ENCODE results near the gene FGGY.

FGGY gene

DNA sequence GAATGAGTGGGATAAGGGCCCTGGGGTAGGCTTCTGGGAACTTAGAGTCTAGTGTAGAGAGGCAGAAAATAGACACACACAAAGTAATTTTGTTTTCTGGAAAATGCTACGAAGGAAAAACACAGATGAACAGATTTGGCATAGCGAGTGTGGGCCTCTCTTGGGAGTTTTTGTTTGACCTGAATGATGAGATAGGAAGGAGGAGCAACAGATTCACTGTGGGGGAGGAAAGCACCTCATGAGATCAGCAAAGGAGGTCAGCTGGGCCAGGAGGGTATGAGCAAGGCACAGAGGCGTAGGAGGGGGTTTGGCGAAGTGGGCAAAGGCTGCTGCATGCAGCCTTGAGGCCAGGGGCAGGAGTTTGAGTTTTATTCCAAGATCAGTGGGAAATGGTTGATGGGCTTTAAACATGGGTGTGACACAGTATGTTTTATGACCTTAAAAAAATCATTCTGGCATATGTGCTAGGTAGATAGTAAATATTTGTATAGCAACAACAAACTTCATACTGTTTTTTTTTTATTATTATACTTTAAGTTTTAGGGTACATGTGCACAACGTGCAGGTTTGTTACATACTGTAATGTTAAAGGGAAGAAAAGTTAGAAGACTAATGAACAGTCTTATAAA lies 57.9 kb downstream of the FGGY start:
- DNase-seq, result no peak

DNA sequence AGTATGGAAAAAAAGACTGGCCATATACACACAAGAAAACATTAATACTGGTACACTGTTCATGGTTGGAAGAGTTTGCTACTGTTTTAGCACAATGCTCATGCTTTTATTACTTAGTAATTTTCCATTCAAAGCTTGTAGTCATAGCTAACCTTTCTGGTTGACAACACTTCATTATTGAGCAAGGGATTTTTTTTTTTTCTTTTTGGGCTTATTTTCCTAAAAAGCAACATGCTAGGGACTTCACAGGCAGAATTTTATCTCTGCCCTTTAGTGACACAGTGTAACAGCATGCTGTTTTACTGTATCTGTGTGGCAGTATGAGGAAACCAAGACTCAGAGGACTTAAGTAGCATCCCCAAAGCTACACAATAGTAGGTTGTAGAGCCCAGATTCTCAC lies 58.5 kb downstream of the FGGY start:
- no peak for DNase-seq

DNA sequence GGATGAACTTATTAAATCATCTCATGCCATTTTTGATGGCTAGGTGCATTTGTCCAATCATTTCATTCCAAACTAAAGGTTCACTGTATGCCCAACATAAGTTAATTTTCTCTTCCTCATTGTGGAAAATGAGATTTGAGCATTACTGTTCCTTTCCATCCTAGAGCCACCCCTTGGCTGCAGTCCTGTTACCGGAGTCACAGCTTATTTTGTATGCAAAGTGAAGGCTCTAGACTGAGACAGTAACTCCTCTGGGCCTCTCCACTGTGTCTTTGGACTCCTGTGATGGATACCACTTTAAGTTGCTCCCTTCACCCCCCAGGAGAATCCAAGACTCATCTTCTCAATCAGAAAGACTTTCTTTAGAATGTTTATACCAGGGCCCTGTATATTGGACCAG lies 59.7 kb downstream of the FGGY start:
- DNase-seq, result no peak

DNA sequence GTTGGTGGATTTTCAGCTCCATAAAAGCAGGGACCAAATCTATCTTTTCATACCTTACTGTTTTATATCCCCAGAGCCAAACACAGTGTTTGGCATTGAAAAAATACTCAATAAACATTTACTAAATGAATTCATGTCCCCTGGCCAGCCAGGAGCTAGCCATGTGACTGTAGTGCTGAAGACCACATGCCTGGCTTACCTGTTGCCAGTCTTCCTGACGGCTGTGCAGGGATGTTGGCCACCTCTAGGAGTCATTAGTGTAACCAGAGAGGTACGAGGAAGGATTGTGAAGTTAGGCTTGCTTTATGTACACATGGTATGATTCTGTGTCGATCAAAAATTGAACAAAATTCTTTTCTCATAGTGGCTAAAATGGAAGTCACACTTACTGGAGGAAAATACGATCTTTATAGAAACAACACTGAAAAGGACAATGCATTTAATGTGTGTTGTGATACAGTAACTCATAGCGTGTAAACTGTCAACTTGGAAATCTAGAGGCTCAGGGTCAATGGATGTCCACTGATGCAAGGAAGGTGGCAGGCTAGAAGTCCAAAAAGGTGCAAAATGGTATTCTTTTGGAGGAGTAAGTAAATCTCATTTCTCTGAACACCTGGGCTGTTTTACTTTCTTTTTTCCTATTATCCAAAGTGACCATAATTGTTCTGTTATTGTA lies 60.9 kb downstream of the FGGY start:
- DNase-seq, result no peak

DNA sequence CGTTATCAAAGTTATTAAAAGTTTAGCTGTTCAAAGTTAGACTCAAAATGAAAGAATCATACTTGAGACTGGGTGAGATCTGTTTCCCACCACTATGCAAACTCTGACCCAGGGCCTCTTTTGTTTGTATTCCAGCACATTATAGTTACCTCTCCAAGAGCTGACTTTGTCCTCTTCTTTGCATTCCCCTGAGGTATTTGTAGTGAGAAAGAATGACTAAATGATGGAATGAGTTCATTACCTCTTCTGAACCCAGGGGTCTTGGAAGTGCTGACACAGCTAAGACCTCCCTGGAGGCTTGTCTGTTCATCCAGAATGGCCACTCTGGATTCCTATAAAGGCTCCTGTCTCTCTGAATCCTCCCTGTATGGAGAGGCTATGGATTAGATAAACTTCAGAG lies 62.4 kb downstream of the FGGY start:
- no peak for DNase-seq

DNA sequence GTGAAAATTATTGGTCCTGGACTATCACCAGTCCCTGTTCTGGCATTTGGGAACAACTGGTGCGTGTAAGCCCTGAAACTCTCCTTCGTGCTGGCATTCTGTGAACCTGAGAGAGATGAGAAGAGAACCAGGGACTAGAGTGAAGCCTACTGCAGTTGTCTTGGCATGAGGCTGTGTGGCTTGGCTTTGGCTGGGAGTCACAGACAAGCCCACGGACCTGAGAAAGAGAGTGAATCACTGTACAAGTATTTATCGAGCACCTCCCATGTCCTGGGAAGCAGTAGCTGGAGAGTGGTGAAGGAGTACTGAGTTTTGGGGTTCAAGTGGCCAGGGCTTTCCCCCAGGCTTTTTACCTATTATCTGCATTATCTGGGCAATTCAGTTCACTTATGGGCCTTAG lies 63.3 kb downstream of the FGGY start:
- no peak for DNase-seq

DNA sequence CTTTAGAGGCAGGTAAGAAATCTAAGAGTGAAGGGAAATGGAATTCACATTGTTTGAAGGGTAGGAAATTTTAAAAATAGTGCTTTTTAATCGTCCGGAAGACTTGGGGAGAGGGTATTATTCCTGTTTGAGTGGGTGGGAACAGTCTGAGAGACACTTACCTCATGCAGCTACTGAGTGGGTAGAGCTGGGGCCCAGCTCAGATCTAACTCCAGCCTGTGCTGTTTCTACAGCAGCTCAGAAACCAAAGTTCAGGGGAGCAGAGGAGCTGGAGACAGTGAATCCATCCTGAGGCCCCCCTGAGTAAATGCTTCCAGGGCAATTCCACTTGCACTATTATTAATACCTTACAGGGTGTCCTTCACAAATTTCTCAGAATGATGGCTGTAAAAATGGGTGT lies 63.8 kb downstream of the FGGY start:
- no peak for DNase-seq

DNA sequence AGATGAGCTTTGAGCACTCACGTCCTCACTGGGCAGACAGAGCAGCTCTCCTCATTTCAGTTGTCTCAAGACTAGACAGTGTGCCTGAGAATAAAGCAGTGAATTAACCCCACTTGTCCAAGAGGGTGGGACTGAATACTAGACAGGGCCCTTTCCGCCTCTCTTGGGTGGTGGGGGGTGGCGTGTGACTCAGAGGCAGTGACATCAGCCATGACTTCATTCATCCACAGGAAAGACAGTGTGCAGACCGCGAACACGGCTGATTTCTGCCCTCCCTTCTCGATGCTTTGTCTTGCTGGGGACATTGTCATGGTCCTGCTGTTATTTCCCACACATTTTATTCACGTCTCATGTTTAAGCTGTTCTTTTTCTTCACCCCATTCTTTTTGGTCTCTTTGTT lies 64.9 kb downstream of the FGGY start:
- no peak for DNase-seq

DNA sequence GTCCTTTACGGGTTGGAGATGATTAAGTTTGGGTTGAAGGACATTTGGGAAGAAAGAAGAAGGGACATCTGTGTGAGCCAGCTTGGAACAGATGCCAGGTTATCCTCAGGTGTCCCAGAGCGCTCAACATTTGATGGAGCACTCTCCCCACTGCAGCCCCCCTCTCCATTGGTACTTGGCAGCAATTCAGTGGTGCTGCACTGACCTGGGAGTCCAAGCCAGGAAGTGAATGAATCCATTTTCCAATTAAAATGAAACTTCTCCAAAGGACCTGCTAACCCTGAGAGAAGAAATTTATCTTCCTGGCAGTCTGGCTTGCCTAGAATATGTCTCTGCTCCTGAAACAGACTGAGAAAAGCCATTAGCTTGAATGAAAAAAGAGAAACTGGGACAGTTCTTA lies 67.1 kb downstream of the FGGY start:
- no peak for DNase-seq

DNA sequence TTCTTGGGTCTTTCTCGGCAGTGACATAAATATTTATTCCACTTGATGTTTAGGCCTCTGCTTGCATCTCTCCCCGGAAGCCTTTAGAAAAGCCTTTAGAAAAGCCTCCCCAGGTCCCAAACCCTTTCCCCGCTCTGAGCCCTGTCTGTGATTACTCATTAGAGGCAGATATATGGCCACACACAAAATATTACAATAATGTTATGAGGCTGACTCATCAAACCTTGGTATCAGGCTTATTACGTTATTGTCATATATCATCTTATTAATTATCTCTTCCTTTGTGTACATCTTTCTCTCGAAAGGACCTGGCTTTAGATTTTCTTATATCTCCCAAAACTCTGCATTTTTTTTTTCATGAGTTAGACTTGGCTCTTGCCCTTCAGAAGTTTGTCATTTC lies 69.5 kb downstream of the FGGY start:
- no peak for DNase-seq

DNA sequence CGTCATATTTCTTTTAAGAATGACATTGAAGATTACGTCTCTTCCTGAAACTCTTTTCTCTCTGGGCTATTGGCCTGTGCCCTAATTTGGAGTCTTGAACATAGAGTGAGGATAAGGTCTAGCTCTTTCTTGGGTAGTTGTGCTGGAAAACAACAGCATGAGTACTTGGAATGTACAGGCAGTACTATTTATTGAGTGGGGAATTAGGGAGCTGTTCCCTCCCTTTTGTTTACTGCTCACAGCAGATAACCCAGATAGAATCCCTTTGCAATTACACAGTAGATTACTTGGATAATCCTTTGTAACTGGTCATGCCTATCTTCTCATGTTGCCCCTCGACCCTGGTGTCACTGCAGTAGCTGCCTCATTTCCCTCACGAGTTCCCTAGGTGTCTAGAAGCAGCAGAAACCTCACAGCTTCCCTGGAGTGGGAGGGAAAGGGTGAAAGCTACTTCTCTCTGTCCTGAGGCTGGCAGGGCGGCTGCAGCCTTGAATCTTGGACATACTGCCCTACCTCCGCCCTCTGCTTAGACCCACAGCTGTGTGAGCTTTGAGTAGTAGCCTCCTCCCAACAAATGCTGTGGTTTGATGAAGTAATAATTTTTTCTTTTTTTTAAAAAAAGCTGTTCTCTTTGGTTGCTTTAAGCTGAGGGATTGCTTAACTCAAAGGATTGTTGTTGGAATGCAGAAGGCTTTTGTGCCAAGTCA lies 70.6 kb downstream of the FGGY start:
- no peak for DNase-seq

DNA sequence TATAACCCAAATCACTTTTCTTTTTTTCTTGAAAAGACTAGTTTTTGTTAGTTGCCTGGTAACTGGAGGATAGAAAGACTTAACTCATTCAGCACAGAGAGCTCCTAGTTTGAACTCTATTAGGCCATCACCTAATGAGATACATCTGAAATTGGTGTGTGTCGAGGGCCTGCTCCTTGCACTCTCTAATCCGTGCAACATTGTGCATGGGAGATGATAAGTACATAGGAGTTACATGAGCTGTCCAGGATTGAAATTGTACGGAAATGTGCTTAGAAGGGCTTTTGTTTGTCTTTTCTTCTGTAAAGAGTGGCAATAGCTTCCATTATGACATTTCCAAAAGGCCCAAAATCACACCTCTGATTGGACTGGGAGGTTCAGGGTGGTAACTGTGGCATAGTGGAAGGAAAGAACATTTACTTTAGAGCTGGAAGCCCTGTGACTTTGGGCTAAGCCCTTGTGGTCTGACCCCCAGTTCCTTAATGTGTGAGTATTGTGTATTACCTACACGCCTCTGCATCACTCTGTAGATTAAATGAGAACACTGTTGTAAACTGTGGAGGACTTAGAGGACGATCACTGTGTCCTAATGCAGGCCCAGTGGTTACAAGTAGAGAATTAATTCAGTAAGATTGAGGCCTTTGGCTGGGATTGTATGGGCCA lies 71.2 kb downstream of the FGGY start:
- no peak for DNase-seq

DNA sequence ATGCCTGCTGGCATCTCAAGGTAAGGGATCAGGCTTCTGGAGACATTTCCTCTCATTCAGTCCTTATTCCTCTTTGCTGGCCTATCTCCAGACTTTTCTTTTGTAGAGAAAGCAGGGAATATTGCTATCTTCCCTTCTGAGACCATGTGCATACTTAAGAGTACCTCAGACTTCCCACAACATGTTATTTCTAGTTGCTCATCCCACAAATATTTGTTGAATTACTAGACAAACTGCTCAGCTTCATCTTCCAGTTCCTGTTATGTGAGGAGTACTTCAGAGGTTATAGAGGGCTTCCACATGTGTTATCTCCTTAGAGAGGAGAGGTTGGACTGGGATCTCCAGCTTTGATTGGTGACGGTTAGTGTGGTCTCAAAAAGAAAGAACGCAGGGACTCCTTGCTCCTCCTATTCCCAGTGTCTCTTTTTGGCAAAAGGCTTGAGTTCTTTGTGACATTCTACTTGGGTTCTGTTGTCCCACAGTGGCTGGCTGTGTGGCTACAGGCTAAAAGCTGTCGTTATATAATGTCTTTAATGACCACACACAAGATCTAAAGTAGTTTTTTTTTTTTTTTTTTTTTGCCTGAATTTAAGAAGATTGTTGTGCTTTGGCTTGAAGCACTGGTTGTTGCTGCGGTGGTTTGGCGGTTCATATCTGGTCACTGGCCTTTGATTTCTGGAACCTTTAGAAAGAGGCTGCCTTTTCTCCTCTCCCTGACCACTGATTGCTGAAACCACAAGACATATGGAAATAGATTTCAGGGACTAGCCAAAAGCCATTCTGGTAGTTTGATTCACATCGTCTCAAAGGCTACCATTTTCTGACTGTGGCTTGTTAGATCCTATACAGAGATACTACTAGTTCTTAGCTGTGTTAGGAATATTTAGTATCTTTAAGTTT lies 78.7 kb downstream of the FGGY start:
- no peak for DNase-seq

DNA sequence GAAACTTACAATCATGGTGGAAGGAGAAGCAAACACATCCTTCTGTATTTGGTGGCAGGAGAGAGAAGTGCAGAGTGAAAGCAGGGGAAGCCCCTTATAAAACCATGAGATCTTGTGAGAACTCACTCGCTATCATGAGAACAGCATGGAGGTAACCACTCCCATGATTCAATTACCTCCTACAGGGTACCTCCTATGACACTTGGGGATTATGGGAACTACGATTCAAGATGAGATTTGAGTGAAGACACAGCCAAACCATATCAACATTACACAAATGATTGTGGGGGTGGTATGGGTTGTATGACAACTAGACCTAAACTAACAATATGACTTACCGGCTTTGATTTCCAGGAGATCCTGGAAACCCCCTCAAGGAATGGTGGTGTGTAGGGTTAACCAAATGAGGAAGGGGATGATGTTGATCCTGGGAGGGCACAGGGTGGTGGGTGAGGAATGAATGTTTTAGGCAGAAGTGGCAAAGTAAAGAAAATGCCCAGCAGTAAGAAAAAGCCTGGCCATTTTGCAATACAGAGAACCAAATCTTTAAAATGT lies 80.5 kb downstream of the FGGY start:
- DNase-seq, result no peak

DNA sequence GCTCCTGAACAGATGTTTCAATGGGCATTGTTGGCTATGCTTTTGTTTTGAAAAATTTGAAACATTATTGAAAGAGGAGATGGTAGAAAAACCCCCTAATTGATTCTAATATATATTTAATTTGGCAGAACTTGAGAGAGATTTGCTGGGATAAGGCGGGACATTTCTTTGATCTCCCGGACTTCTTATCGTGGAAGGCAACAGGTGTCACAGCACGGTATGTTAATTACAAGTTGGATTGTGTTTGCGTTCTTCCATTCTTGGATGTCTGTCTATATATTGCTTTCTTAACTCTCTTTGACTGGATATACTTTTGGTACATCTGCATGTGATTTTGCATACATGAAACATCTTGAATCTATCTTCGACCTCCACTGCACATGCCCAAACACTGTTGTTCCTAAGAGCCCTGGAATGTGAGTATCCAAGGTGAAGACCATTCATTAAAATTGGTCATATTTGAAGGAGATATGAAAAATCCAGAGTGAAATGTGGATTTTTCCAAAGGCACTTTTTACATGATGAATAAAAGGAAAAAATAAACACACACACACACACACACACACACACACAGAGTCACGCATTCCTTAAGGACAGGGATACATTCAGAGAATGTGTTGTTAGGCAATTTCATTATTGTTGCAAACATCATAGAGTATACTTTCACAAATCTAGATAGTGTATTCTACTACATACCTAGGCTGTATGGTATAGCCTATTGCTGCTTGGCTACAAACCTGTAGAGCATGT lies 81.9 kb downstream of the FGGY start:
- no peak for DNase-seq

DNA sequence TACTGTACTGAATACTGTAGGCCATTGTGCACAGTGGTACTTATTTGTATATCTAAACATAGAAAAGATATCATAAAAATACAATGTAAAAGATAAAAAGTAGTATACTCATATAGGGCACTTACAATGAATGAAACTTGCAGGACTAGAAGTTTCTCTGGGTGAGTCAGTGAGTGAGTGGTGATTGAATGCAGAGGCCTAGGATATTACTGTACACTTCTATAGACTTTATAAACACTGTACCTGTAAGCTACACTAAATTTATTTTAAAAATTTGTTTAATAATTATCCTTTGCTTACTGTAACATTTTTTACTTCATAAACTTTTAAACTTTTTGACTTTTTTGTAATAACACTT lies 82.5 kb downstream of the FGGY start:
- no peak for DNase-seq

DNA sequence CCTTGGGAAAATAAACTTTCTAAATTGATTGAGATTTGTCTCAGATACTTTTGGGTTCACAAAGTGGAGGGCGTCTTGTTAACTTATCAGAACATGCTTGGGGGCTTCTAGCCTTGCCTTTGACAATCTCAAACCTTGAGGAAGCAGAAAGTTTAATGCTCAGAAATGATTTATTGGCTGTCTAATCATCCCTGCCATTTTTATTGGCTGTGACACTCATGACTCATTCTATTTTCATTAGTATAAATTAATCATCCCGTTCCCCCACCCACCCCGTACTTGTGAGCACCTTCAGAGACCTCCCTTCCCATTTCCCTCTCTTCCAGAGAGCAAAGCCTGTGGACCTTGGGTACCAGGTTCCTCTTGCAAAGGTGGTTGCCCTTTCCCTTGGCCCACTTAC lies 87.1 kb downstream of the FGGY start:
- DNase-seq, result no peak

DNA sequence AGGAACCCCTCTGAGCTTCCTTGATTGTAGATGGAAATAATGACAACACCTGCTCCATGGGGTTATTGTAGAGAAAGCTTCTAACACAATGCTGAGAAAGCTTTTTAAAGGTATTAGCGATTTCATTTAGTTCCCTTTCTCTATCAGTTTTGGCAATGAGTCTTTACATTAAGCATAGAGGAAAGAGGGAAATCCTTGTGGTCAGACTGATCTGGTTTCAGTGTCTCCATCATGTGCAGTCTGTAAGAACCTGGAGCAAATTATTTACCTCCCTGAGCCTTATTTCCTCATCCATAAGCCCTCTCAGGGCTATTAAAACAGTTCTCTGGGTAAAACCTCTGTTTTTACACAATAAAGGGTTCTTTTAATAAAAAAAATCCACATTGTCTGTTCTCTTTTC lies 87.5 kb downstream of the FGGY start:
- no peak for DNase-seq

DNA sequence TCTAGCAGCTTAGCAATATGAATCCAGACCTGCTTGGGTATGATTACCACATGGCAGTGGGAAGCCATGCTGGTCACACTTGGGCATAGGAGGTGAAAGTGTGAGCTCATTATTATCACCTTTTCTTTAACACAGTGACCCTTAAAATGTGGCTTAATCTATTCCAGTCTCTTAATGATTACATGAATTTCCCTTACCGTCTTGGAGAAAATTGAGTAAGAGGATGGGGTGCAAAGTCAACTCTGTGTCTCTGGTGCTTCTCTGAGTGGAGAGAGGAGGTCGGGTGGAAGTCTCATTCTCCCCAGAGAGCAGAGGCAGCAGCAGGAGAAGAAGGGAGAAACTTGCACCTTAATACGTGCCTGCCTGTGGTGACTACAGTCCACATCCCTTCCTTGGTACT lies 91.3 kb downstream of the FGGY start:
- no peak for DNase-seq

DNA sequence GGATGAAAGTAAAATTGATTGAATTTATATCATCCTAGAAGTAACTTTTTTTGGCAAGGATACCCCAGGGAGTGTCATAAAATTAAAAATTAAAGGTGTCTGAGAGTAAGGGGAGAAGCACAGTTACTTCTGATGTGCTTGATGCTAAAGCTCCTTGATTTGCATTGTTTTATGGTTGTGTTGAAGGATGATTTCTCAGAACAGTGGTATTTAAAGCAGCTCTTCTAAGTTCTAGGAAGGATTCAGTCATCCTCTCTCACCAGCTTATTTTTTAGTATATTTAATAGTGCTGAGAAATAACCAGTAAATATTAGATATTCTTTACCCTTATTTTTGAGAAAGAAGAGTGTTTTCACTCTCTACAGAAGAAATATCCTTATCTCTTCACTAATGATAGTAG lies 93.0 kb downstream of the FGGY start:
- DNase-seq, result no peak

DNA sequence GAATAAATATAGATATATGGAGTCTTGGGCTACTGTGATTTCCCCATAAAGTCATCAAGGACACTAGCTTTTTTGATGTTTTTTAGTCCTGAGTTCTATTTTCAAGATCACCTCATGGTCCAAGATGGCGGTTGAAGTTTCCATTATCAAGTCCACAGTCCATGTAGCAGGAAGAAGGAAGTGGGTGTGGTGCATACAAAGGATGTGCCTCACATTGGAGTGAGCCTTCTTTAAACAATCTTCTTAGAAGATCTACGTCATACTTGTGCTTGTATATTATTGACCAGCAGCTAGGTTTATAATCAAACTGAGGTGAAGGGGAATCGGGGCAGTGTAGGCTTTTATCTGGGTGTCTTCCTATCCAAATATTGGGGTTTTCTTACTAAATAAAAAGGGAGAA lies 93.4 kb downstream of the FGGY start:
- DNase-seq, result no peak

Data from SIG-M5 (cell line).